CD4-positive, alpha-beta T cell (primary cell): ENCODE measurements around the gene OR2H2. TPM values are rescaled to one million over a fixed set of nuclear protein-coding genes. Genes with fewer than 3 reads are reported as not detected.

Experiments used
- ATAC-seq: fragments of 200-7000 bp; cut with Tn5 transposase; one replicate; pipeline ENCODE4 v1.10.0; 2022; ENCODE audit warnings: mild to moderate bottlenecking; ENCODE audit not compliant: poor library complexity
- CTCF ChIA-PET: fragments of 350-600 bp; sonication (Branson Sonifier 250); formaldehyde crosslinking; loops from one replicate; lab custom pipeline; 2021; ENCODE audit warnings: antibody characterized with exemption, inconsistent platforms; lab: Charles Lee
- POLR2A ChIA-PET: fragments of 350-600 bp; sonication (Branson Sonifier 250); formaldehyde crosslinking; loops from one replicate; lab custom pipeline; 2021; ENCODE audit warnings: antibody characterized with exemption, inconsistent platforms; lab: Charles Lee
- DNase-seq, 14 experiments: peaks; one replicate each; pipeline ENCODE4 v3.0.0-alpha.2; 2013 to 2020; ENCODE audit warnings: mixed read lengths in 2 of 14
- H3K27ac ChIP-seq, 2 donors: one replicate each; pipeline versions ENCODE4 v1.5.1 to v1.7.0; 2013; ENCODE audit warnings: low read length in 2 of 2, low read depth in 1 of 2, mild to moderate bottlenecking in 1 of 2
- H3K27me3 ChIP-seq, 2 experiments: 1 replicate in 1 of 2; 2 replicates in 1 of 2; pipeline versions ENCODE4 v1.6.1 to v1.7.0; 2013; ENCODE audit warnings: low read length in 2 of 2, control low read depth in 1 of 2, mild to moderate bottlenecking in 1 of 2, moderate library complexity in 1 of 2; ENCODE audit not compliant: insufficient read depth in 2 of 2, control insufficient read depth in 1 of 2
- H3K36me3 ChIP-seq: one replicate; pipeline ENCODE4 v1.6.1; 2013; ENCODE audit warnings: low read length, control low read depth; ENCODE audit not compliant: insufficient read depth
- H3K4me1 ChIP-seq: one replicate; pipeline ENCODE4 v1.6.1; 2013; ENCODE audit warnings: low read length, control low read depth; ENCODE audit not compliant: insufficient read depth
- H3K4me3 ChIP-seq: one replicate; pipeline ENCODE4 v1.5.1; 2013; ENCODE audit warnings: mild to moderate bottlenecking, low read length, moderate library complexity
- H3K9me3 ChIP-seq, 2 experiments: 1 replicate in 1 of 2; 2 replicates in 1 of 2; pipeline versions ENCODE4 v1.6.1 to v1.7.0; 2013; ENCODE audit warnings: low read length in 2 of 2, mild to moderate bottlenecking in 2 of 2, control low read depth in 1 of 2, moderate library complexity in 1 of 2; ENCODE audit not compliant: control insufficient read depth in 1 of 2, insufficient read depth in 1 of 2
- H3K27ac Mint-ChIP-seq: one replicate; pipeline ENCODE4 v1.8.0; 2020; ENCODE audit warnings: mixed read lengths
- H3K27me3 Mint-ChIP-seq: one replicate; pipeline ENCODE4 v1.8.0; 2021; ENCODE audit warnings: mixed read lengths
- H3K36me3 Mint-ChIP-seq: one replicate; pipeline ENCODE4 v1.8.0; 2021; ENCODE audit warnings: low read depth, mixed read lengths
- H3K4me1 Mint-ChIP-seq: one replicate; pipeline ENCODE4 v1.8.0; 2021; ENCODE audit warnings: low read depth, mixed read lengths
- H3K4me3 Mint-ChIP-seq: one replicate; pipeline ENCODE4 v1.8.0; 2020; ENCODE audit warnings: mild to moderate bottlenecking, mixed read lengths
- H3K9me3 Mint-ChIP-seq: one replicate; pipeline ENCODE4 v1.8.0; 2020; ENCODE audit warnings: mixed read lengths
- intact Hi-C, 2 experiments: fragments of 100-400 bp; cut with DNase I in 1 of 2; cut with micrococcal nuclease in 1 of 2; formaldehyde crosslinking; loops; one replicate each; pipeline versions ENCODE4 v1.15.1 to v1.9.0; 2023 to 2025; cut with DNase I, micrococcal nuclease
- total RNA-seq, 174 experiments: library from RNA in 2 of 174; stranded (reverse) in 2 of 174; gene quantifications; one replicate each; pipeline ENCODE4 v1.2.3 and lab custom pipeline; 2021 to 2026
- TF ChIP-seq, protein P1 (sequence below): fragments of 200-600 bp; IDR thresholded peaks from one replicate; pipeline ENCODE4 v1.8.0; 2022; ENCODE audit warnings: antibody characterized with exemption, mild to moderate bottlenecking

OR2H2 gene
- total RNA-seq, 2 experiments from 2014 or later, result not detected

DNA sequence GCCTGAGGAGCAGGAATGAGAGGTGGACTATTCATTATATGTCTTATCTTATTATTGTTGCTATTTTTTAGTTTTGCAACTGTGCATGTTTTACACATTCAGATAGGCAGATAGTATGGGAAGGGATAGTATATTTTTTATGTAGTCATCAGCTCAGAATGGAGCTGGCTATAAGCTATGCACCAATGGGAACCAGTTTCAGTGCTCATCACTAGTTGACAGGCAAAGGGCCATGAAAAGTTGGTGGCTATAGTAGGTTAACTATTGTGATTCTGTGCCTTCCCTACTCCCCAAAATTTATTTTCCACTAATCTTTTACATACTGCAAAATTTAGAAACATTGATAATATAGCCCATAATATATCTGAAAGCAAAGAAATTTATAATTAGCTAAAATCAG lies 20.0 kb upstream of the OR2H2 start:
- H3K27ac ChIP-seq, result no peak overlapping the region
- H3K27ac Mint-ChIP-seq, result no peak overlapping the region
- H3K4me1 ChIP-seq, result no peaks in the 10 kb centered on the region
- no peaks in the 10 kb centered on the region for H3K36me3 ChIP-seq
- no peaks in the 10 kb centered on the region for H3K9me3 Mint-ChIP-seq
- ChIA-PET POLR2A (no interaction called here), CTCF (no interaction called here)
- peaks cover 4% of the 10 kb centered on the region for H3K4me1 Mint-ChIP-seq
- no peaks in the 10 kb centered on the region for H3K9me3 ChIP-seq
- DNase-seq (no peak), ATAC-seq (no peak)
- no peak overlapping the region for H3K4me3 ChIP-seq
- peaks cover 71% of the 10 kb centered on the region for H3K27me3 Mint-ChIP-seq
- no peak overlapping the region for H3K4me3 Mint-ChIP-seq
- TF ChIP-seq, protein P1, sequence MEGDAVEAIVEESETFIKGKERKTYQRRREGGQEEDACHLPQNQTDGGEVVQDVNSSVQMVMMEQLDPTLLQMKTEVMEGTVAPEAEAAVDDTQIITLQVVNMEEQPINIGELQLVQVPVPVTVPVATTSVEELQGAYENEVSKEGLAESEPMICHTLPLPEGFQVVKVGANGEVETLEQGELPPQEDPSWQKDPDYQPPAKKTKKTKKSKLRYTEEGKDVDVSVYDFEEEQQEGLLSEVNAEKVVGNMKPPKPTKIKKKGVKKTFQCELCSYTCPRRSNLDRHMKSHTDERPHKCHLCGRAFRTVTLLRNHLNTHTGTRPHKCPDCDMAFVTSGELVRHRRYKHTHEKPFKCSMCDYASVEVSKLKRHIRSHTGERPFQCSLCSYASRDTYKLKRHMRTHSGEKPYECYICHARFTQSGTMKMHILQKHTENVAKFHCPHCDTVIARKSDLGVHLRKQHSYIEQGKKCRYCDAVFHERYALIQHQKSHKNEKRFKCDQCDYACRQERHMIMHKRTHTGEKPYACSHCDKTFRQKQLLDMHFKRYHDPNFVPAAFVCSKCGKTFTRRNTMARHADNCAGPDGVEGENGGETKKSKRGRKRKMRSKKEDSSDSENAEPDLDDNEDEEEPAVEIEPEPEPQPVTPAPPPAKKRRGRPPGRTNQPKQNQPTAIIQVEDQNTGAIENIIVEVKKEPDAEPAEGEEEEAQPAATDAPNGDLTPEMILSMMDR, result no peak
- H3K27me3 ChIP-seq, result peaks cover 9 to 33% of the 10 kb centered on the region in 2 experiments
- H3K36me3 Mint-ChIP-seq, result no peaks in the 10 kb centered on the region
- intact Hi-C loops, result no loop called here

DNA sequence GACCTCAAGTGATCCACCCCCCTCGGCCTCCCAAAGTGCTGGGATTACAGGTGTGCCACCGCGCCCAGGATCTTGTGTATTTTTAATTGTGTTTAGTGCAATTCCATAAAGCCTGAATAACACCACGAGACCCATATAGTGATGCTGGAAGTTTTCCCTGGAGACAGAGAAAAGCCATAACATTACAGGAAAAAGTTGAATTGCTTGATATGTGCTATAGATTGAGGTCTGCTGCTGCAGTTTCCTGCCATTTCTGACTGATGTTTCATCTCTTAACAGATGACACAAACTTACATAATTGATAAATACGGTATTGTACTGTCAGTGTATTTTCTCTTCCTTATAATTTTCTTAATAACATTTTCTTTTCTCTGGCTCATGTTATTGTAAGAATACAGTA lies 18.1 kb upstream of the OR2H2 start:
- Mint-ChIP-seq H3K9me3 (no peaks in the 10 kb centered on the region), H3K27ac (no peak overlapping the region), H3K4me1 (peaks cover 4% of the 10 kb centered on the region), H3K36me3 (no peaks in the 10 kb centered on the region), H3K27me3 (peaks cover 74% of the 10 kb centered on the region), H3K4me3 (no peak overlapping the region)
- Histone ChIP-seq H3K4me1 (no peaks in the 10 kb centered on the region), H3K27me3 (peaks cover 8 to 16% of the 10 kb centered on the region in 2 experiments), H3K4me3 (no peak overlapping the region), H3K27ac (no peak overlapping the region), H3K9me3 (no peaks in the 10 kb centered on the region), H3K36me3 (no peaks in the 10 kb centered on the region)
- DNase-seq (no peak), ATAC-seq (no peak)
- ChIA-PET POLR2A (no interaction called here), CTCF (no interaction called here)
- TF ChIP-seq, protein P1, result no peak
- intact Hi-C loops, result no loop called here

DNA sequence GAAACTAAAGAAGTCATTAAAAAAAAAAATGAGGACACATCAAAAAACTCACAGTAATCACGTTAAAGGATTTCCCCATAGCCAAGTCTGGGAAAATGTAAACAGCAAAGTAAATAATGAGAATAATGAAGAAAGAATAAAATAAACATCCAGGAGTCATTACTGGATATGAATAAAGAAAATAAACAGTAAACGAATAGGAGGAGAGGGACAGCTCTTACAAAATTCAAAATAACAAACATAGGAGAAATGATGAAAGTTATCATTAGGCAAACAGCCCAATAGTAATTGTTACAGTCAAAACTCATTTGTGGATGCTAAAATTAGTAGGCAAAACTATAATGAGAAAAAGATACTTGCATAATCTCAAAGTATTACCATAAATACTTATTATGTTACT lies 17.4 kb upstream of the OR2H2 start:
- no peaks in the 10 kb centered on the region for H3K9me3 ChIP-seq
- ChIA-PET POLR2A (no interaction called here), CTCF (no interaction called here)
- no peaks in the 10 kb centered on the region for H3K4me1 ChIP-seq
- peaks cover 75% of the 10 kb centered on the region for H3K27me3 Mint-ChIP-seq
- no peaks in the 10 kb centered on the region for H3K9me3 Mint-ChIP-seq
- ATAC-seq (no peak), DNase-seq (no peak)
- intact Hi-C loops, result no loop called here
- H3K27ac ChIP-seq, result no peak overlapping the region
- peaks cover 4% of the 10 kb centered on the region for H3K4me1 Mint-ChIP-seq
- H3K4me3 ChIP-seq, result no peak overlapping the region
- TF ChIP-seq, protein P1, result no peak
- H3K36me3 ChIP-seq, result no peaks in the 10 kb centered on the region
- H3K4me3 Mint-ChIP-seq, result no peak overlapping the region
- no peaks in the 10 kb centered on the region for H3K36me3 Mint-ChIP-seq
- no peak overlapping the region for H3K27ac Mint-ChIP-seq
- H3K27me3 ChIP-seq, result peaks cover 3 to 20% of the 10 kb centered on the region in 2 experiments
